ENCODE measurements around the gene HS3ST5.

GRCh38 chr6:114055349-114055748 lies 287.5 kb downstream of the HS3ST5 start:
- TF ChIP-seq CTCF (IDR thresholded peaks at IDR 0.05) (no peak), POLR2A (IDR thresholded peaks at IDR 0.05) (no peak), POLR2AphosphoS5 (IDR thresholded peaks at IDR 0.05; ENCODE audit: insufficient read depth in 1 of 2, low read depth in 1 of 2) (no peak)
